SJSA1 (cell line): ENCODE results near the gene SCN7A. TPM values are rescaled to one million over a fixed set of nuclear protein-coding genes. Genes with fewer than 3 reads are reported as not detected.

Experiments
- total RNA-seq: library from RNA; depleted of rRNA; stranded (reverse); fragments of >200 nt; shearing (Covaris generic); gene quantifications from 2 replicates; pipeline ENCODE4 v1.2.3, GENCODE V29; 2014; rRNA removed

Gene SCN7A
- total RNA-seq, 1 experiment from 2014 or later: 0.05 TPM

Other genes starting within 250 kb of the SCN7A start
- gene SCN9A, start 118.3 kb downstream of the SCN7A start, total RNA-seq: 11.5 and 19.9 TPM in 2 replicates